Neutrophil (primary cell): Measurements from ENCODE around the gene PCDHGA9.

Source experiments
- H3K27ac ChIP-seq: fragments of 200-600 bp; sonication (generic); 2 replicates; pipeline ENCODE4 v1.5.1; 2016; ENCODE audit warnings: mild to moderate bottlenecking, moderate library complexity
- H3K27me3 ChIP-seq: fragments of 200-600 bp; sonication (generic); 2 replicates; pipeline ENCODE4 v1.6.0; 2016; ENCODE audit warnings: mild to moderate bottlenecking
- H3K36me3 ChIP-seq: fragments of 200-600 bp; sonication (generic); 2 replicates; pipeline ENCODE4 v1.5.1; 2017
- H3K4me1 ChIP-seq, 2 experiments: fragments of 200-600 bp in 1 of 2; sonication (generic) in 1 of 2; 1 replicate in 1 of 2; 2 replicates in 1 of 2; pipeline versions ENCODE4 v1.5.1 to v1.6.1; 2013 to 2016; ENCODE audit warnings: low read depth in 1 of 2, low read length in 1 of 2, mild to moderate bottlenecking in 1 of 2, moderate library complexity in 1 of 2; ENCODE audit not compliant: control insufficient read depth in 1 of 2, insufficient read depth in 1 of 2
- H3K4me3 ChIP-seq, 2 experiments: fragments of 200-600 bp in 1 of 2; sonication (generic) in 1 of 2; 1 replicate in 1 of 2; 2 replicates in 1 of 2; pipeline ENCODE4 v1.5.1; 2013 to 2016; ENCODE audit warnings: low read depth in 1 of 2, low read length in 1 of 2, mild to moderate bottlenecking in 1 of 2, moderate library complexity in 1 of 2
- H3K9me3 ChIP-seq: fragments of 200-600 bp; sonication (generic); 2 replicates; pipeline ENCODE4 v1.5.1; 2016
- CTCF ChIP-seq: fragments of 200-600 bp; sonication (generic); IDR thresholded peaks from 2 replicates; pipeline ENCODE4 v1.5.1; 2016; ENCODE audit warnings: antibody characterized with exemption

The PCDHGA9 gene

GRCh38 chr5:141439411-141440141 lies 37.0 kb downstream of the PCDHGA9 start:
- no peaks in the 10 kb centered on the region for H3K9me3 ChIP-seq
- no peaks in the 10 kb centered on the region for H3K36me3 ChIP-seq
- peaks cover 83% of the 10 kb centered on the region for H3K27me3 ChIP-seq
- H3K4me1 ChIP-seq = no peaks in the 10 kb centered on the region
- no peak overlapping the region for H3K27ac ChIP-seq
- H3K4me3 ChIP-seq = no peak overlapping the region
- TF ChIP-seq CTCF = no peak

GRCh38 chr5:141440341-141440740 lies 37.8 kb downstream of the PCDHGA9 start:
- Histone ChIP-seq H3K36me3 (no peaks in the 10 kb centered on the region), H3K27me3 (peaks cover 83% of the 10 kb centered on the region), H3K4me1 (no peaks in the 10 kb centered on the region), H3K4me3 (no peak overlapping the region), H3K27ac (no peak overlapping the region), H3K9me3 (no peaks in the 10 kb centered on the region)
- TF ChIP-seq CTCF = no peak

- H3K36me3 ChIP-seq = no peaks in the 10 kb centered on the region
- peaks cover 83% of the 10 kb centered on the region for H3K27me3 ChIP-seq
- no peak for TF ChIP-seq CTCF
- H3K27ac ChIP-seq = no peak overlapping the region
- H3K4me1 ChIP-seq = no peaks in the 10 kb centered on the region
- H3K4me3 ChIP-seq = no peak overlapping the region
- H3K9me3 ChIP-seq = no peaks in the 10 kb centered on the region
Measured at GRCh38 chr5:141441571-141442170, 39.1 kb downstream of the PCDHGA9 start.
